ENCODE data around the gene ACOT8. TPM values are rescaled to one million over a fixed set of nuclear protein-coding genes. Genes with fewer than 3 reads are reported as not detected.
A peak's percentile ranks its signal among the peaks of the same experiment; 100 is the strongest.

ACOT8 gene
- total RNA-seq, 4 donors from 2014 or later: 27.2 to 49.8 (median 29.9) TPM

- ATAC-seq: no peak
- WGBS, 2 donors (ENCODE audit: low coverage in 1 of 2): 76% methylated on average over 7 of the region's 12 CpGs; no CpG with 5 or more reads in 1 of the 2 donors
- no peak overlapping the region for H3K4me3 ChIP-seq
- H3K36me3 ChIP-seq: peaks cover 0 to 76% of the 10 kb centered on the region in 2 donors
- no peak overlapping the region for H3K27ac ChIP-seq
- TF ChIP-seq EP300 (IDR thresholded peaks at IDR 0.05) (no peak), CTCF (IDR thresholded peaks at IDR 0.05) (no peak), POLR2A (IDR thresholded peaks at IDR 0.05) (no peak), POLR2AphosphoS5 (IDR thresholded peaks at IDR 0.05) (no peak)
- no peaks in the 10 kb centered on the region for H3K27me3 ChIP-seq
- H3K4me1 ChIP-seq: peaks cover 0 to 33% (median 15%) of the 10 kb centered on the region in 3 donors
- no peaks in the 10 kb centered on the region for H3K9me3 ChIP-seq
Measured at GRCh38 chr20:45894797-45895196, 37.6 kb upstream of the ACOT8 start.

- Histone ChIP-seq H3K27ac (no peak overlapping the region), H3K4me3 (no peak overlapping the region), H3K36me3 (peaks cover 0 to 68% of the 10 kb centered on the region in 2 donors), H3K4me1 (peaks cover 0 to 43% (median 20%) of the 10 kb centered on the region in 3 donors), H3K9me3 (no peaks in the 10 kb centered on the region), H3K27me3 (no peaks in the 10 kb centered on the region)
- ATAC-seq: no peak
- 93% methylated on average over 4 of the region's 4 CpGs; no CpG with 5 or more reads in 1 of the 2 donors for WGBS, 2 donors (ENCODE audit: low coverage in 1 of 2)
- TF ChIP-seq CTCF (IDR thresholded peaks at IDR 0.05) (no peak), POLR2A (IDR thresholded peaks at IDR 0.05) (no peak), POLR2AphosphoS5 (IDR thresholded peaks at IDR 0.05) (no peak), EP300 (IDR thresholded peaks at IDR 0.05) (no peak)
Measured at GRCh38 chr20:45893831-45894230, 36.6 kb upstream of the ACOT8 start.

- H3K27me3 ChIP-seq: no peaks in the 10 kb centered on the region
- no peak for TF ChIP-seq POLR2A (IDR thresholded peaks at IDR 0.05)
- TF ChIP-seq CTCF (IDR thresholded peaks at IDR 0.05): no peak
- TF ChIP-seq POLR2AphosphoS5 (IDR thresholded peaks at IDR 0.05): no peak
- no peak for TF ChIP-seq EP300 (IDR thresholded peaks at IDR 0.05)
- no peak for ATAC-seq
- no peak overlapping the region for H3K27ac ChIP-seq
- no peak overlapping the region for H3K4me3 ChIP-seq
- H3K9me3 ChIP-seq: no peaks in the 10 kb centered on the region
- peaks cover 0 to 51% (median 20%) of the 10 kb centered on the region in 3 donors for H3K4me1 ChIP-seq
- peaks cover 0 to 68% of the 10 kb centered on the region in 2 donors for H3K36me3 ChIP-seq
- 60 to 100% methylated on average over 1 to 2 of the region's 4 CpGs for WGBS, 2 donors (ENCODE audit: low coverage in 1 of 2)
Measured at GRCh38 chr20:45892828-45893500, 35.8 kb upstream of the ACOT8 start.

GRCh38 chr20:45892049-45892825 lies 35.0 kb upstream of the ACOT8 start:
- Histone ChIP-seq H3K27me3 (no peaks in the 10 kb centered on the region), H3K4me3 (peak overlapping the region; percentile 64 to 92), H3K36me3 (peaks cover 0 to 68% of the 10 kb centered on the region in 2 donors), H3K4me1 (peaks cover 0 to 52% (median 20%) of the 10 kb centered on the region in 3 donors), H3K27ac (peak overlapping the region in 2 of 4 donors; percentile 88 to 94), H3K9me3 (no peaks in the 10 kb centered on the region)
- TF ChIP-seq POLR2A (IDR thresholded peaks at IDR 0.05) (no peak), EP300 (IDR thresholded peaks at IDR 0.05) (no peak)
- no peak for ATAC-seq
- 60 to 89% methylated on average over 3 to 7 of the region's 9 CpGs for WGBS, 2 donors (ENCODE audit: low coverage in 1 of 2)
